Panc1 (cell line): ENCODE measurements around the gene ERC2. TPM values are rescaled to one million over a fixed set of nuclear protein-coding genes. Genes with fewer than 3 reads are reported as not detected.

Experiments
- ATAC-seq: fragments of 200-7000 bp; cut with Tn5 transposase; 2 replicates; pipeline ENCODE4 v1.9.1; 2020; ENCODE audit warnings: mild to moderate bottlenecking, moderate library complexity
- BruUV-seq: library from RNA; stranded (reverse); fragments of 400-500 nt; replicated peaks from 2 replicates; lab custom pipeline; 2021; lab: Mats Ljungman, UMichigan
- CTCF ChIA-PET: fragments of 300-600 bp; sonication (Branson Sonifier 250); formaldehyde crosslinking; loops from one replicate; lab custom pipeline; 2022; ENCODE audit warnings: antibody characterized with exemption; lab: Charles Lee
- POLR2A ChIA-PET: fragments of 300-600 bp; sonication (Branson Sonifier 250); formaldehyde crosslinking; loops from one replicate; lab custom pipeline; 2022; ENCODE audit warnings: antibody characterized with exemption; lab: Charles Lee
- DNase-seq: peaks from one replicate; pipeline ENCODE4 v3.0.0-alpha.2; 2010; ENCODE audit warnings: low read depth, low spot score
- H3K27ac ChIP-seq: 2 replicates; pipeline ENCODE4 v1.5.1; 2011; ENCODE audit warnings: mild to moderate bottlenecking, low read length, inconsistent platforms
- H3K27me3 ChIP-seq: fragments of 200-500 bp; sonication (Bioruptor generic); 2 replicates; pipeline ENCODE4 v1.6.0; 2014; ENCODE audit warnings: low read length, inconsistent platforms; ENCODE audit not compliant: control insufficient read depth, insufficient read depth
- H3K36me3 ChIP-seq: fragments of 200-500 bp; sonication (Bioruptor generic); 2 replicates; pipeline ENCODE4 v1.5.1; 2014; ENCODE audit warnings: inconsistent platforms, mild to moderate bottlenecking, low read length, moderate library complexity; ENCODE audit not compliant: control insufficient read depth, insufficient read depth
- H3K4me1 ChIP-seq: 2 replicates; pipeline ENCODE4 v1.5.1; 2011; ENCODE audit warnings: inconsistent platforms, mild to moderate bottlenecking, low read length, moderate library complexity; ENCODE audit not compliant: control insufficient read depth, insufficient read depth
- H3K4me3 ChIP-seq, 2 experiments: 2 replicates each; pipeline ENCODE4 v1.5.1; 2011 to 2012; ENCODE audit warnings: low read depth in 2 of 2, low read length in 2 of 2, mild to moderate bottlenecking in 2 of 2, inconsistent platforms in 1 of 2, moderate library complexity in 1 of 2
- H3K9me3 ChIP-seq: fragments of 200-500 bp; sonication (Bioruptor generic); 2 replicates; pipeline ENCODE4 v1.5.1; 2014; ENCODE audit warnings: low read depth, mild to moderate bottlenecking, inconsistent platforms, low read length, moderate library complexity; ENCODE audit not compliant: control insufficient read depth, insufficient read depth
- POLR2AphosphoS5 ChIP-seq: IDR thresholded peaks from 2 replicates; pipeline ENCODE4 v1.6.1; 2012; ENCODE audit warnings: mild to moderate bottlenecking, low read depth, low read length, moderate library complexity
- SIN3A ChIP-seq: IDR thresholded peaks from 2 replicates; pipeline ENCODE4 v1.6.1; 2012; ENCODE audit warnings: low read depth, mild to moderate bottlenecking, low read length, moderate library complexity, borderline replicate concordance; ENCODE audit not compliant: insufficient read depth
- TCF7L2 ChIP-seq: IDR thresholded peaks from 2 replicates; pipeline ENCODE4 v1.6.1; 2011; ENCODE audit warnings: mild to moderate bottlenecking, low read depth, low read length, inconsistent platforms
- in situ Hi-C: cut with HindIII; loops from 2 replicates; pipeline ENCODE4 v1.10.0; 2016; ENCODE audit warnings: low sequenced_read_pairs, low pct_unique_long_range_greater_than_20kb
- intact Hi-C: fragments of 100-400 bp; cut with micrococcal nuclease; formaldehyde crosslinking; loops from one replicate; pipeline ENCODE4 v1.10.0; 2022; ENCODE audit not compliant: unreplicated experiment
- total RNA-seq: library from RNA; stranded (reverse); gene quantifications from one replicate; pipeline ENCODE4 v1.2.1, GENCODE V29; 2021; ENCODE audit not compliant: unreplicated experiment
- TF ChIP-seq, protein P1 (sequence below): fragments of 450-650 bp; IDR thresholded peaks from 2 replicates; pipeline ENCODE4 v1.5.1; 2017; ENCODE audit warnings: mild to moderate bottlenecking
- TF ChIP-seq, protein P2 (sequence below), 2 experiments: IDR thresholded peaks; 2 replicates each; pipeline ENCODE4 v1.6.1; 2011 to 2012; ENCODE audit warnings: low read depth in 2 of 2, control low read depth in 1 of 2, low read length in 1 of 2, mild to moderate bottlenecking in 1 of 2, moderate library complexity in 1 of 2; ENCODE audit not compliant: insufficient read depth in 1 of 2

Gene ERC2
- total RNA-seq, 1 experiment from 2014 or later = 0.33 TPM

DNA sequence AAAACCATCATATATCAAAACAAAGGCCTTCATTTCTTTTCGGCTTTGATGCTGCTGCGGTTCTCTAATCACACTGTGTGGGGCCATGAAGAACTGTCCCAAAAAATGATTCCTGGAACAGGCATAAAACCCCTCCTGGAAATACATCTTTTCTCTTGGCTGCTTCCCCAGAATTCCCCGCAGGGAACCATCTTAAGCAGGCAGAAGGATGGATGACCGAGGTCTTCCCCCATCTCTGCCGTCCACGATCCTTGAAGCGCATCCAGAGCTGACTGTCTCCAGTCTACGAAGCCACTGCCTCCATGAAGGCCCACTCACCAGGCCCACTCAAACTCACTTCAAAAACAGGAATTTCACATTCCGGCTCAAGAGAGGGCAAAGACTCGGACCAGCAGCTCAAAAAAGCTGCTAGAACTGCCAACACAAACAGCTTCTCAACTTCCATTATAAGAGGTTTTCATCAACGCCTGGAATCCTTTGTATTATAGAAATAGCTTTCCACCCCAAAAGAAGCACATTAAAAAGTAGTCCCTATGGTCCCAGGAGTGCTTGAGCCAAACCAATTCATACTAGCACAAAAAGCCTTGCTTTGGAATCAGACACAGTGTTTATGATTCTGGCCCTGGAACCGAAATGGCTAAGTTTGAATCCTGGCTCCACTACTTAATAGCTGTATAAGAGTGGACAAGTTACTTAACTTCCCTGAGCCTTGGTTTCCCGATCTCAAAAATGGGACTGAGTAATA, 493.7 kb downstream of the ERC2 start:
- TF ChIP-seq, protein P1, sequence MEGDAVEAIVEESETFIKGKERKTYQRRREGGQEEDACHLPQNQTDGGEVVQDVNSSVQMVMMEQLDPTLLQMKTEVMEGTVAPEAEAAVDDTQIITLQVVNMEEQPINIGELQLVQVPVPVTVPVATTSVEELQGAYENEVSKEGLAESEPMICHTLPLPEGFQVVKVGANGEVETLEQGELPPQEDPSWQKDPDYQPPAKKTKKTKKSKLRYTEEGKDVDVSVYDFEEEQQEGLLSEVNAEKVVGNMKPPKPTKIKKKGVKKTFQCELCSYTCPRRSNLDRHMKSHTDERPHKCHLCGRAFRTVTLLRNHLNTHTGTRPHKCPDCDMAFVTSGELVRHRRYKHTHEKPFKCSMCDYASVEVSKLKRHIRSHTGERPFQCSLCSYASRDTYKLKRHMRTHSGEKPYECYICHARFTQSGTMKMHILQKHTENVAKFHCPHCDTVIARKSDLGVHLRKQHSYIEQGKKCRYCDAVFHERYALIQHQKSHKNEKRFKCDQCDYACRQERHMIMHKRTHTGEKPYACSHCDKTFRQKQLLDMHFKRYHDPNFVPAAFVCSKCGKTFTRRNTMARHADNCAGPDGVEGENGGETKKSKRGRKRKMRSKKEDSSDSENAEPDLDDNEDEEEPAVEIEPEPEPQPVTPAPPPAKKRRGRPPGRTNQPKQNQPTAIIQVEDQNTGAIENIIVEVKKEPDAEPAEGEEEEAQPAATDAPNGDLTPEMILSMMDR = no peak
- TF ChIP-seq SIN3A (no peak), POLR2AphosphoS5 (no peak), TCF7L2 (no peak)
- TF ChIP-seq, protein P2, sequence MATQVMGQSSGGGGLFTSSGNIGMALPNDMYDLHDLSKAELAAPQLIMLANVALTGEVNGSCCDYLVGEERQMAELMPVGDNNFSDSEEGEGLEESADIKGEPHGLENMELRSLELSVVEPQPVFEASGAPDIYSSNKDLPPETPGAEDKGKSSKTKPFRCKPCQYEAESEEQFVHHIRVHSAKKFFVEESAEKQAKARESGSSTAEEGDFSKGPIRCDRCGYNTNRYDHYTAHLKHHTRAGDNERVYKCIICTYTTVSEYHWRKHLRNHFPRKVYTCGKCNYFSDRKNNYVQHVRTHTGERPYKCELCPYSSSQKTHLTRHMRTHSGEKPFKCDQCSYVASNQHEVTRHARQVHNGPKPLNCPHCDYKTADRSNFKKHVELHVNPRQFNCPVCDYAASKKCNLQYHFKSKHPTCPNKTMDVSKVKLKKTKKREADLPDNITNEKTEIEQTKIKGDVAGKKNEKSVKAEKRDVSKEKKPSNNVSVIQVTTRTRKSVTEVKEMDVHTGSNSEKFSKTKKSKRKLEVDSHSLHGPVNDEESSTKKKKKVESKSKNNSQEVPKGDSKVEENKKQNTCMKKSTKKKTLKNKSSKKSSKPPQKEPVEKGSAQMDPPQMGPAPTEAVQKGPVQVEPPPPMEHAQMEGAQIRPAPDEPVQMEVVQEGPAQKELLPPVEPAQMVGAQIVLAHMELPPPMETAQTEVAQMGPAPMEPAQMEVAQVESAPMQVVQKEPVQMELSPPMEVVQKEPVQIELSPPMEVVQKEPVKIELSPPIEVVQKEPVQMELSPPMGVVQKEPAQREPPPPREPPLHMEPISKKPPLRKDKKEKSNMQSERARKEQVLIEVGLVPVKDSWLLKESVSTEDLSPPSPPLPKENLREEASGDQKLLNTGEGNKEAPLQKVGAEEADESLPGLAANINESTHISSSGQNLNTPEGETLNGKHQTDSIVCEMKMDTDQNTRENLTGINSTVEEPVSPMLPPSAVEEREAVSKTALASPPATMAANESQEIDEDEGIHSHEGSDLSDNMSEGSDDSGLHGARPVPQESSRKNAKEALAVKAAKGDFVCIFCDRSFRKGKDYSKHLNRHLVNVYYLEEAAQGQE (IDR thresholded peaks at IDR 0.05; ENCODE audit: insufficient read depth in 1 of 2, low read depth in 2 of 2, low read length in 1 of 2) = no peak
- ATAC-seq (no peak), DNase-seq (no peak)
- no peaks in the 10 kb centered on the region for H3K4me1 ChIP-seq
- intact Hi-C loops = no loop called here
- H3K27ac ChIP-seq = no peak overlapping the region
- no peaks in the 10 kb centered on the region for H3K9me3 ChIP-seq
- H3K27me3 ChIP-seq = no peaks in the 10 kb centered on the region
- in situ Hi-C loops = no loop called here
- POLR2A ChIA-PET = no interaction called here
- H3K36me3 ChIP-seq = no peaks in the 10 kb centered on the region
- BruUV-seq = no TSS peak
- CTCF ChIA-PET = no interaction called here
- H3K4me3 ChIP-seq = no peak overlapping the region

DNA sequence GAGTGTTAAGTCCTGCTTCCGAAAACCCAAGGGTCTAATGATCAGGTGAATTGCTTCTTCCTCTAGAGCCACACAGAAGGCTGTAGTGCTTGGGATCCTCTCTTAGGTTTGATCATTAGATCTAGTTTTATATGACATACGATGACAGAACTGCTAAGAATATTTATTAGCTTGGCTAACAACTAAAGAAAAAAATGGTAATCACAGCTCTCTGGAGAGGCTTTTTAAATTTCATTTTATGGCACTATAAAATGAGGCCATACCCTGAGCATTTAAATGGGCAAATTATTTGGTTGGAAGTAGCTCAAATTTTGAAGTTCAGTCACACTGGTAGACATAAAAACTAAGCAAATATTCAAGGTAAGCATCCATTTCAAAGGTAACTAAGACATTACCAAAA, 498.6 kb downstream of the ERC2 start:
- DNase-seq (no peak), ATAC-seq (no peak)
- H3K4me1 ChIP-seq = no peaks in the 10 kb centered on the region
- in situ Hi-C loops (no loop called here), intact Hi-C loops (no loop called here)
- ChIA-PET CTCF (no interaction called here), POLR2A (no interaction called here)
- no peak overlapping the region for H3K27ac ChIP-seq
- H3K4me3 ChIP-seq = no peak overlapping the region
- H3K9me3 ChIP-seq = no peaks in the 10 kb centered on the region
- no TSS peak for BruUV-seq
- TF ChIP-seq, protein P1 = no peak
- TF ChIP-seq, protein P2 (IDR thresholded peaks at IDR 0.05; ENCODE audit: insufficient read depth in 1 of 2, low read depth in 2 of 2, low read length in 1 of 2) = no peak
- no peak for TF ChIP-seq POLR2AphosphoS5
- TF ChIP-seq SIN3A = no peak
- TF ChIP-seq TCF7L2 = no peak
- no peaks in the 10 kb centered on the region for H3K27me3 ChIP-seq
- no peaks in the 10 kb centered on the region for H3K36me3 ChIP-seq
